ENCODE data around the gene TMEM204.

DNA sequence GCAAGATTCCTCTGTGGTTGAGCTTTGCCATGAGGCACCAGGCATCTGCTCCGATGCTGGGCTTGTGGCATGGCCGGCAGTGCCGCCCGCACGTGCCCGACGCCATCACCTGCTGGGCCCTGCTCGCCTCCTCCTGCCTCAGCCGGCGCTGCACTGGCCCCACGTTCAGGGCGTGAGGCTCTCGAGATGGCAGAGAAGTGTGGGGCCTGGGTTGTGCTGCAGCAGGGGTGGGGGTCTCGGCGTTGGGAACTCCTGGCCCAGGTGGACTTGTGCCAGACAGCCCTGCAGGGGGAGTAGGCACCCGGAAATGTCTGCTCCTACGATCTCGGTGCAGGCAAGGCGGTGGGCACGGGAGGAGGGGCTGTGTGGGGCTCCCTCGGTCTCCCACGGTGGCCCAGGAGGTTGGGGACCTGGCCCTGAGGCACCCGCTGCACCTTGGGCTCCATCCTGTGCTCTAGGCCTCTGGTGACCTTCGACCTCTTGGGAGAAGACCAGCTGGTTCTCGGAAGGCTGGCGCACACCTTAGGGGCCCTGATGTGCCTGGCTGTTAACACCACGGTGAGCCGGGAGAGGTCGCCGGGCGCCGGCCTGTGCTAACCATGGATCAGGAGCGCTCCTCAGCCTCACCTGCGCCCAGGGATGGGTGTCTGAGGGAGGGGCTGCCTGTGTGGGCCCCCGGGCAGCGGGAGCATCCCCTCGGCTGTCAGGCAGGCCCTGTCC, 26.8 kb upstream of the TMEM204 start:
- no peak for TF ChIP-seq NFYB (IDR thresholded peaks at IDR 0.05; ENCODE audit: insufficient read depth, low read depth, low read length)
- TF ChIP-seq MTA2 (IDR thresholded peaks at IDR 0.05; ENCODE audit: low read depth), result no peak
- TF ChIP-seq, protein P1, sequence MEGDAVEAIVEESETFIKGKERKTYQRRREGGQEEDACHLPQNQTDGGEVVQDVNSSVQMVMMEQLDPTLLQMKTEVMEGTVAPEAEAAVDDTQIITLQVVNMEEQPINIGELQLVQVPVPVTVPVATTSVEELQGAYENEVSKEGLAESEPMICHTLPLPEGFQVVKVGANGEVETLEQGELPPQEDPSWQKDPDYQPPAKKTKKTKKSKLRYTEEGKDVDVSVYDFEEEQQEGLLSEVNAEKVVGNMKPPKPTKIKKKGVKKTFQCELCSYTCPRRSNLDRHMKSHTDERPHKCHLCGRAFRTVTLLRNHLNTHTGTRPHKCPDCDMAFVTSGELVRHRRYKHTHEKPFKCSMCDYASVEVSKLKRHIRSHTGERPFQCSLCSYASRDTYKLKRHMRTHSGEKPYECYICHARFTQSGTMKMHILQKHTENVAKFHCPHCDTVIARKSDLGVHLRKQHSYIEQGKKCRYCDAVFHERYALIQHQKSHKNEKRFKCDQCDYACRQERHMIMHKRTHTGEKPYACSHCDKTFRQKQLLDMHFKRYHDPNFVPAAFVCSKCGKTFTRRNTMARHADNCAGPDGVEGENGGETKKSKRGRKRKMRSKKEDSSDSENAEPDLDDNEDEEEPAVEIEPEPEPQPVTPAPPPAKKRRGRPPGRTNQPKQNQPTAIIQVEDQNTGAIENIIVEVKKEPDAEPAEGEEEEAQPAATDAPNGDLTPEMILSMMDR (IDR thresholded peaks at IDR 0.05 in 2 of 3, conservative IDR thresholded peaks at IDR 0.05 in 1 of 3; ENCODE audit: control insufficient read depth in 2 of 3, extremely low read depth in 1 of 3, insufficient read depth in 1 of 3, low read depth in 3 of 3, low read length in 3 of 3), result no peak
- no peak for TF ChIP-seq BRCA1 (IDR thresholded peaks at IDR 0.05; ENCODE audit: low read depth, low read length)
- TF ChIP-seq, protein P2, sequence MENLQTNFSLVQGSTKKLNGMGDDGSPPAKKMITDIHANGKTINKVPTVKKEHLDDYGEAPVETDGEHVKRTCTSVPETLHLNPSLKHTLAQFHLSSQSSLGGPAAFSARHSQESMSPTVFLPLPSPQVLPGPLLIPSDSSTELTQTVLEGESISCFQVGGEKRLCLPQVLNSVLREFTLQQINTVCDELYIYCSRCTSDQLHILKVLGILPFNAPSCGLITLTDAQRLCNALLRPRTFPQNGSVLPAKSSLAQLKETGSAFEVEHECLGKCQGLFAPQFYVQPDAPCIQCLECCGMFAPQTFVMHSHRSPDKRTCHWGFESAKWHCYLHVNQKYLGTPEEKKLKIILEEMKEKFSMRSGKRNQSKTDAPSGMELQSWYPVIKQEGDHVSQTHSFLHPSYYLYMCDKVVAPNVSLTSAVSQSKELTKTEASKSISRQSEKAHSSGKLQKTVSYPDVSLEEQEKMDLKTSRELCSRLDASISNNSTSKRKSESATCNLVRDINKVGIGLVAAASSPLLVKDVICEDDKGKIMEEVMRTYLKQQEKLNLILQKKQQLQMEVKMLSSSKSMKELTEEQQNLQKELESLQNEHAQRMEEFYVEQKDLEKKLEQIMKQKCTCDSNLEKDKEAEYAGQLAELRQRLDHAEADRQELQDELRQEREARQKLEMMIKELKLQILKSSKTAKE (IDR thresholded peaks at IDR 0.05; ENCODE audit: low read depth, poor library complexity, severe bottlenecking), result no peak
- no peak for TF ChIP-seq POLR2AphosphoS5 (IDR thresholded peaks at IDR 0.05; ENCODE audit: low read length)
- TF ChIP-seq NFIC (IDR thresholded peaks at IDR 0.05; ENCODE audit: low read depth, low read length), result no peak
- no peak for TF ChIP-seq ESRRA (IDR thresholded peaks at IDR 0.05; ENCODE audit: low read length)
- no peak for TF ChIP-seq POLR2A (IDR thresholded peaks at IDR 0.05; ENCODE audit: low read depth, low read length)
- TF ChIP-seq ZNF384 (IDR thresholded peaks at IDR 0.05; ENCODE audit: borderline replicate concordance, low read depth, low read length), result no peak
- no peak for TF ChIP-seq CREB1 (IDR thresholded peaks at IDR 0.05; ENCODE audit: low read depth)
